Astrocyte (in vitro differentiated cells and primary cell): ENCODE results near the gene YJU2. TPM values are rescaled to one million over a fixed set of nuclear protein-coding genes. Genes with fewer than 3 reads are reported as not detected.
"Not testable (repeated sequence)": the region's sequence is repeated elsewhere in the genome, so short reads cannot be mapped to it uniquely, and the experiment has no call there.

Experiments
- DNase-seq: peaks from one replicate; pipeline ENCODE4 v3.0.0-alpha.2; 2010; ENCODE audit warnings: low read depth
- FAIRE-seq: peaks from 2 replicates; lab custom pipeline; 2011; peaks lifted over from hg19 to GRCh38; lab: Jason Lieb, UNC
- H2AFZ ChIP-seq: 2 replicates; pipeline ENCODE4 v1.6.0; 2012; ENCODE audit warnings: low read depth, low read length, inconsistent platforms
- H3K27ac ChIP-seq: 2 replicates; pipeline ENCODE4 v1.5.1; 2011; ENCODE audit warnings: low read depth, low read length, inconsistent platforms
- H3K27me3 ChIP-seq: 2 replicates; pipeline ENCODE4 v1.6.0; 2011; ENCODE audit warnings: low read length, inconsistent platforms; ENCODE audit not compliant: insufficient read depth
- H3K36me3 ChIP-seq: 2 replicates; pipeline ENCODE4 v1.5.1; 2011; ENCODE audit warnings: low read length, inconsistent platforms; ENCODE audit not compliant: insufficient read depth
- H3K4me1 ChIP-seq: 2 replicates; pipeline ENCODE4 v1.5.1; 2011; ENCODE audit warnings: low read length, inconsistent platforms; ENCODE audit not compliant: insufficient read depth
- H3K4me2 ChIP-seq: 2 replicates; pipeline ENCODE4 v1.6.0; 2012; ENCODE audit warnings: low read length, inconsistent platforms
- H3K4me3 ChIP-seq: 2 replicates; pipeline ENCODE4 v1.5.1; 2011; ENCODE audit warnings: low read depth, mild to moderate bottlenecking, low read length, inconsistent platforms; ENCODE audit not compliant: insufficient read depth
- H3K79me2 ChIP-seq: 2 replicates; pipeline ENCODE4 v1.6.0; 2012; ENCODE audit warnings: mild to moderate bottlenecking, low read length, inconsistent platforms; ENCODE audit not compliant: insufficient read depth
- H3K9ac ChIP-seq: 2 replicates; pipeline ENCODE4 v1.6.0; 2012; ENCODE audit warnings: mild to moderate bottlenecking, low read length, inconsistent platforms
- H3K9me3 ChIP-seq: 2 replicates; pipeline ENCODE4 v1.5.1; 2012; ENCODE audit warnings: low read depth, mild to moderate bottlenecking, low read length, inconsistent platforms; ENCODE audit not compliant: insufficient read depth
- H4K20me1 ChIP-seq: 2 replicates; pipeline ENCODE4 v1.6.0; 2012; ENCODE audit warnings: low read length, inconsistent platforms; ENCODE audit not compliant: insufficient read depth
- H3K27ac Mint-ChIP-seq: one replicate; pipeline ENCODE4 v1.8.0; 2021; ENCODE audit warnings: mild to moderate bottlenecking, mixed read lengths; ENCODE audit not compliant: unreplicated experiment
- H3K27me3 Mint-ChIP-seq: one replicate; pipeline ENCODE4 v1.8.0; 2021; ENCODE audit warnings: low read depth, mixed read lengths; ENCODE audit not compliant: unreplicated experiment
- H3K36me3 Mint-ChIP-seq: one replicate; pipeline ENCODE4 v1.8.0; 2021; ENCODE audit warnings: low read depth, mixed read lengths; ENCODE audit not compliant: unreplicated experiment
- H3K4me1 Mint-ChIP-seq: one replicate; pipeline ENCODE4 v1.8.0; 2021; ENCODE audit warnings: low read depth, mixed read lengths; ENCODE audit not compliant: unreplicated experiment
- H3K4me3 Mint-ChIP-seq: one replicate; pipeline ENCODE4 v1.8.0; 2021; ENCODE audit warnings: mild to moderate bottlenecking, moderate library complexity, mixed read lengths; ENCODE audit not compliant: unreplicated experiment
- H3K9me3 Mint-ChIP-seq: one replicate; pipeline ENCODE4 v1.8.0; 2021; ENCODE audit warnings: mild to moderate bottlenecking, mixed read lengths; ENCODE audit not compliant: unreplicated experiment
- EZH2 ChIP-seq: IDR thresholded peaks from 2 replicates; pipeline ENCODE4 v1.6.1; 2012; ENCODE audit warnings: mild to moderate bottlenecking, low read length, inconsistent platforms; ENCODE audit not compliant: insufficient read depth
- total RNA-seq: library from RNA; stranded (reverse); gene quantifications from 2 replicates; pipeline ENCODE4 v1.2.1, GENCODE V29; 2021
- TF ChIP-seq, protein P1 (sequence below): IDR thresholded peaks from 2 replicates; pipeline ENCODE4 v1.5.1; 2011; ENCODE audit warnings: low read depth, mild to moderate bottlenecking, inconsistent platforms, low read length, moderate library complexity; ENCODE audit not compliant: insufficient read depth

The YJU2 gene
- total RNA-seq, 1 donor from 2014 or later, result 14.0 TPM

DNA sequence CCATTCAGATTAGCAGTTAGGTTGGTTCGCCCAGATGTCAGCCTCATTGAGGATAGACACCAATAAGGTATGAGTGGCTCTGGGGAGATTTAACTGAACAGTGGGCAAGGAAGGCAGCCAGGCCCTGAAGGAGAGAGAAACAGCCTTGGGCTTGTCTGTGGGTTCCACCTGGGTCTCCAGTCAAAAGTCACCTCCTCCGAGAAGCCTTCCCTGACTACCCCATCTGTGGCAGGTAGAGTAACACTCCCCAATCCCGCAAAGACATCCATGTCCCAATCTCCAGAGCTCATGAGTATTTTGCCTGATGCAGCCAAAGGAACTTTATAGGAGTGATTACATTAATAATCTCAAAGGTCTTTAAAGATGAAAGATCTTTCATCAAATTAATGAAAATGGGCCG is 8.0 kb upstream of the YJU2 start:
- no peaks in the 10 kb centered on the region for H3K79me2 ChIP-seq
- Mint-ChIP-seq H3K27ac (no peak overlapping the region), H3K4me3 (no peak overlapping the region), H3K36me3 (no peaks in the 10 kb centered on the region), H3K4me1 (no peaks in the 10 kb centered on the region), H3K9me3 (peaks cover 8% of the 10 kb centered on the region), H3K27me3 (peaks cover 7% of the 10 kb centered on the region)
- peaks cover 3% of the 10 kb centered on the region for H3K27me3 ChIP-seq
- H3K9me3 ChIP-seq, result peaks cover 6% of the 10 kb centered on the region
- no peak overlapping the region for H3K9ac ChIP-seq
- no peak overlapping the region for H3K4me3 ChIP-seq
- no peak for DNase-seq
- H3K4me1 ChIP-seq, result no peaks in the 10 kb centered on the region
- no peak overlapping the region for H3K4me2 ChIP-seq
- no peak overlapping the region for H3K27ac ChIP-seq
- no peak for FAIRE-seq
- no peaks in the 10 kb centered on the region for H4K20me1 ChIP-seq
- TF ChIP-seq EZH2, result no peak
- TF ChIP-seq, protein P1, sequence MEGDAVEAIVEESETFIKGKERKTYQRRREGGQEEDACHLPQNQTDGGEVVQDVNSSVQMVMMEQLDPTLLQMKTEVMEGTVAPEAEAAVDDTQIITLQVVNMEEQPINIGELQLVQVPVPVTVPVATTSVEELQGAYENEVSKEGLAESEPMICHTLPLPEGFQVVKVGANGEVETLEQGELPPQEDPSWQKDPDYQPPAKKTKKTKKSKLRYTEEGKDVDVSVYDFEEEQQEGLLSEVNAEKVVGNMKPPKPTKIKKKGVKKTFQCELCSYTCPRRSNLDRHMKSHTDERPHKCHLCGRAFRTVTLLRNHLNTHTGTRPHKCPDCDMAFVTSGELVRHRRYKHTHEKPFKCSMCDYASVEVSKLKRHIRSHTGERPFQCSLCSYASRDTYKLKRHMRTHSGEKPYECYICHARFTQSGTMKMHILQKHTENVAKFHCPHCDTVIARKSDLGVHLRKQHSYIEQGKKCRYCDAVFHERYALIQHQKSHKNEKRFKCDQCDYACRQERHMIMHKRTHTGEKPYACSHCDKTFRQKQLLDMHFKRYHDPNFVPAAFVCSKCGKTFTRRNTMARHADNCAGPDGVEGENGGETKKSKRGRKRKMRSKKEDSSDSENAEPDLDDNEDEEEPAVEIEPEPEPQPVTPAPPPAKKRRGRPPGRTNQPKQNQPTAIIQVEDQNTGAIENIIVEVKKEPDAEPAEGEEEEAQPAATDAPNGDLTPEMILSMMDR, result no peak
- no peaks in the 10 kb centered on the region for H3K36me3 ChIP-seq
- no peak overlapping the region for H2AFZ ChIP-seq

DNA sequence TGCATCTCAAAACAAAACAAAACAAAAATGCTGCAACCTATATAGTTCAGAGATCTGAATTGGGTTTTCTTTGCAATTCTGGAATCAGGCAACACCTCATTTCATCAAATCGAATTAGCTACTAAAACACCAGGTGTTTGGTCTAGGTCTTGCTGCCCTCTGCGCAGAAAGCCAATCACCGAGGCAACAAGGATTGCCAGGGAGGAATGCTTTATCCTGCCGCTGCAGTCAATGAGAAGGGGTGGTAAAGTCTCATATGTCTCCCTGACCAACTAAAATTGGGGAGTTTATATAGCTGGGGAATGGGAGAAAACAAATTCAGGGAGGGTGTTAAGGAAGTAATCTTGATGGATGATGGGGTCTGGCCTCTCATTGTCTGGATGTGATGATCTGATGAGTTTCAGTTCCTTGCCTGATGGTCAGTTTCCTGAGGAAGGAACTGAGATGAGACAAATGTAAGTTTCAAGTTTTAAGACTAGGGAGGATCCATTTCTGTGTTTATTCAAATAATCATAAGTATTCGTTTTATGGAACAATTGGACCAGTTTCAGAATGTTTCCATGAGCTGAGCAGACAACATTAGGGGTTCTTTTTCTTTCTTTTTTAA is 5.0 kb upstream of the YJU2 start:
- no peak for TF ChIP-seq EZH2
- TF ChIP-seq, protein P1, result no peak
- peaks cover 7% of the 10 kb centered on the region for H3K27me3 Mint-ChIP-seq
- DNase-seq (no peak), FAIRE-seq (no peak)
- Histone ChIP-seq H3K9ac (no peak overlapping the region), H3K4me3 (no peak overlapping the region), H3K36me3 (no peaks in the 10 kb centered on the region), H3K4me1 (peaks cover 3% of the 10 kb centered on the region), H4K20me1 (no peaks in the 10 kb centered on the region), H3K9me3 (peaks cover 6% of the 10 kb centered on the region), H3K27ac (no peak overlapping the region), H3K27me3 (peaks cover 3% of the 10 kb centered on the region), H3K79me2 (no peaks in the 10 kb centered on the region), H3K4me2 (no peak overlapping the region), H2AFZ (no peak overlapping the region)
- H3K36me3 Mint-ChIP-seq, result no peaks in the 10 kb centered on the region
- peaks cover 6% of the 10 kb centered on the region for H3K9me3 Mint-ChIP-seq
- no peak overlapping the region for H3K27ac Mint-ChIP-seq
- no peak overlapping the region for H3K4me3 Mint-ChIP-seq
- no peaks in the 10 kb centered on the region for H3K4me1 Mint-ChIP-seq

DNA sequence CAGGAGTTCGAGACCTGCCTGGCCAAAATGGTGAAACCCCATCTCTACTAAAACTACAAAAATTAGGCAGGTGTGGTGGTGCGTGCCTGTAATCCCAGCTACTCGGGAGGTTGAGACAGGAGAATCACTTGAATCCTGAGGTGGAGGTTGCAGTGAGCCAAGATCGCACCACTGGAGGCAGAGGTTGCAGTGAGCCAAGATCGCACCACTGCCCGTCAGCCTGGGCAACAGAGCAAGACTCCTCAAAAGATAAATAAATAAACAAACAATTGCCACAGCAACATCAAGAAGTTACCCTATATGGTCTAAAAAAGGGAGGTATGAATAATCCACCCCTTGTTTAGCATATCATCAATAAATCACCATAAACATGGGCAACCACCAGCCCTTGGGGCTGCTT is 942 bp upstream of the YJU2 start:
- H3K9me3 Mint-ChIP-seq, H3K27ac ChIP-seq, H3K4me1 Mint-ChIP-seq, H3K36me3 ChIP-seq, H3K27ac Mint-ChIP-seq, H3K9me3 ChIP-seq, H3K4me2 ChIP-seq, FAIRE-seq, DNase-seq, H3K4me3 Mint-ChIP-seq, H3K27me3 ChIP-seq, H3K9ac ChIP-seq, H3K4me3 ChIP-seq, H4K20me1 ChIP-seq, H3K27me3 Mint-ChIP-seq, H3K79me2 ChIP-seq, H3K4me1 ChIP-seq: not testable (repeated sequence)
- H2AFZ ChIP-seq, result peak overlapping the region; percentile 89
- H3K36me3 Mint-ChIP-seq, result peaks cover 17% of the 10 kb centered on the region
